Inflammatory macrophage treated with lipopolysaccharide for 4 hours (primary cell): Measurements from ENCODE around the gene DCAF6.
"Not testable (repeated sequence)": the region's sequence is repeated elsewhere in the genome, so short reads cannot be mapped to it uniquely, and the experiment has no call there.

Experiments
- DNase-seq: peaks from one replicate; pipeline ENCODE4 v3.0.0-alpha.2; 2020

Gene DCAF6

GRCh38 chr1:167936068-167936929, at the start of gene DCAF6:
TSS of gene DCAF6 (plus strand) at chr1:167936683. CDS start at chr1:167936912, 229 bp downstream.
- DNase-seq = peak; percentile 98

- not testable (repeated sequence) for DNase-seq
Observed at GRCh38 chr1:167887187-167887586, 49.3 kb upstream of the DCAF6 start.

- DNase-seq = no peak
Observed at GRCh38 chr1:167890400-167890799, 46.1 kb upstream of the DCAF6 start.

- DNase-seq = peak; percentile 36
Observed at GRCh38 chr1:167893798-167894197, 42.7 kb upstream of the DCAF6 start.

GRCh38 chr1:167898578-167899222, 37.8 kb upstream of the DCAF6 start:
- no peak for DNase-seq

- no peak for DNase-seq
Observed at GRCh38 chr1:167899253-167899681, 37.2 kb upstream of the DCAF6 start.

GRCh38 chr1:167900907-167901306, 35.6 kb upstream of the DCAF6 start:
- no peak for DNase-seq

- DNase-seq = no peak
Observed at GRCh38 chr1:167904652-167905130, 31.8 kb upstream of the DCAF6 start.

GRCh38 chr1:167905182-167905581, 31.3 kb upstream of the DCAF6 start:
- peak; percentile 68 for DNase-seq

- peak; percentile 16 for DNase-seq
Observed at GRCh38 chr1:167905671-167906070, 30.8 kb upstream of the DCAF6 start.

- DNase-seq = no peak
Observed at GRCh38 chr1:167909691-167910180, 26.7 kb upstream of the DCAF6 start.

GRCh38 chr1:167910530-167910929, 26.0 kb upstream of the DCAF6 start:
- no peak for DNase-seq

GRCh38 chr1:167911413-167911812, 25.1 kb upstream of the DCAF6 start:
- no peak for DNase-seq

- DNase-seq = no peak
Observed at GRCh38 chr1:167912294-167912693, 24.2 kb upstream of the DCAF6 start.

GRCh38 chr1:167913895-167914496, 22.5 kb upstream of the DCAF6 start, which contains the start of gene ADCY10:
TSS of gene ADCY10 (minus strand) at chr1:167914134. CDS start at chr1:167905140, 8,994 bp downstream.
- no peak for DNase-seq

- no peak for DNase-seq
Observed at GRCh38 chr1:167915569-167915968, 20.9 kb upstream of the DCAF6 start.

- no peak for DNase-seq
Observed at GRCh38 chr1:167916766-167917511, 19.5 kb upstream of the DCAF6 start.

- peak; percentile 55 for DNase-seq
Observed at GRCh38 chr1:167922023-167922422, 14.5 kb upstream of the DCAF6 start.

GRCh38 chr1:167922611-167923074, 13.8 kb upstream of the DCAF6 start:
- no peak for DNase-seq

GRCh38 chr1:167923324-167924056, 13.0 kb upstream of the DCAF6 start:
- no peak for DNase-seq

- DNase-seq = no peak
Observed at GRCh38 chr1:167924102-167924501, 12.4 kb upstream of the DCAF6 start.
